Activated naive CD4-positive, alpha-beta T cell treated with anti-CD3 and anti-CD28 coated beads, Interleukin-2, amount 50 U/mL, for 24 hours (primary cell): Measurements from ENCODE around the gene VPS4A.
A peak's percentile ranks its signal among the peaks of the same experiment; 100 is the strongest.
"Not testable (repeated sequence)": the region's sequence is repeated elsewhere in the genome, so short reads cannot be mapped to it uniquely, and the experiment has no call there.

Experiments
- H3K27ac Mint-ChIP-seq: one replicate; pipeline ENCODE4 v1.8.0; 2021; ENCODE audit warnings: mild to moderate bottlenecking, mixed read lengths
- H3K27me3 Mint-ChIP-seq: one replicate; pipeline ENCODE4 v1.8.0; 2021; ENCODE audit warnings: mixed read lengths
- H3K36me3 Mint-ChIP-seq: one replicate; pipeline ENCODE4 v1.8.0; 2021; ENCODE audit warnings: mixed read lengths
- H3K4me1 Mint-ChIP-seq: one replicate; pipeline ENCODE4 v1.8.0; 2021; ENCODE audit warnings: mixed read lengths
- H3K4me3 Mint-ChIP-seq: one replicate; pipeline ENCODE4 v1.8.0; 2021; ENCODE audit warnings: mild to moderate bottlenecking, mixed read lengths
- H3K9me3 Mint-ChIP-seq: one replicate; pipeline ENCODE4 v1.8.0; 2021; ENCODE audit warnings: mixed read lengths

The VPS4A gene

GRCh38 chr16:69296771-69297170, 14.4 kb upstream of the VPS4A start:
- not testable (repeated sequence) for H3K9me3 Mint-ChIP-seq, H3K4me1 Mint-ChIP-seq, H3K27ac Mint-ChIP-seq, H3K4me3 Mint-ChIP-seq, H3K27me3 Mint-ChIP-seq, H3K36me3 Mint-ChIP-seq

- Mint-ChIP-seq H3K27ac (no peak overlapping the region), H3K4me1 (no peaks in the 10 kb centered on the region), H3K9me3 (no peaks in the 10 kb centered on the region), H3K4me3 (no peak overlapping the region), H3K36me3 (peaks cover 3% of the 10 kb centered on the region), H3K27me3 (no peaks in the 10 kb centered on the region)
Observed at GRCh38 chr16:69298261-69298660, 12.9 kb upstream of the VPS4A start.

- H3K27ac Mint-ChIP-seq: no peak overlapping the region
- no peaks in the 10 kb centered on the region for H3K27me3 Mint-ChIP-seq
- H3K4me3 Mint-ChIP-seq: no peak overlapping the region
- no peaks in the 10 kb centered on the region for H3K9me3 Mint-ChIP-seq
- peaks cover 3% of the 10 kb centered on the region for H3K36me3 Mint-ChIP-seq
- H3K4me1 Mint-ChIP-seq: no peaks in the 10 kb centered on the region
Observed at GRCh38 chr16:69301187-69301586, 10.0 kb upstream of the VPS4A start.

GRCh38 chr16:69301861-69302260, 9.3 kb upstream of the VPS4A start:
- H3K4me3 Mint-ChIP-seq: no peak overlapping the region
- H3K4me1 Mint-ChIP-seq: no peaks in the 10 kb centered on the region
- H3K9me3 Mint-ChIP-seq: no peaks in the 10 kb centered on the region
- H3K36me3 Mint-ChIP-seq: peaks cover 3% of the 10 kb centered on the region
- H3K27me3 Mint-ChIP-seq: no peaks in the 10 kb centered on the region
- H3K27ac Mint-ChIP-seq: no peak overlapping the region

GRCh38 chr16:69302301-69302700, 8.8 kb upstream of the VPS4A start:
- Mint-ChIP-seq H3K4me3 (no peak overlapping the region), H3K36me3 (peaks cover 3% of the 10 kb centered on the region), H3K4me1 (no peaks in the 10 kb centered on the region), H3K9me3 (no peaks in the 10 kb centered on the region), H3K27me3 (no peaks in the 10 kb centered on the region), H3K27ac (no peak overlapping the region)

- Mint-ChIP-seq H3K4me1 (peaks cover 7% of the 10 kb centered on the region), H3K27ac (no peak overlapping the region), H3K4me3 (no peak overlapping the region), H3K27me3 (no peaks in the 10 kb centered on the region), H3K9me3 (no peaks in the 10 kb centered on the region), H3K36me3 (no peaks in the 10 kb centered on the region)
Observed at GRCh38 chr16:69306031-69306430, 5.1 kb upstream of the VPS4A start.

- Mint-ChIP-seq H3K4me3 (no peak overlapping the region), H3K27me3 (no peaks in the 10 kb centered on the region), H3K4me1 (peaks cover 10% of the 10 kb centered on the region), H3K9me3 (no peaks in the 10 kb centered on the region), H3K36me3 (no peaks in the 10 kb centered on the region), H3K27ac (no peak overlapping the region)
Observed at GRCh38 chr16:69307091-69307490, 4.1 kb upstream of the VPS4A start.

- Mint-ChIP-seq H3K9me3 (no peaks in the 10 kb centered on the region), H3K36me3 (no peaks in the 10 kb centered on the region), H3K27me3 (no peaks in the 10 kb centered on the region), H3K27ac (no peak overlapping the region), H3K4me3 (no peak overlapping the region), H3K4me1 (peaks cover 13% of the 10 kb centered on the region)
Observed at GRCh38 chr16:69307856-69308255, 3.3 kb upstream of the VPS4A start.

- Mint-ChIP-seq H3K4me1 (peaks cover 26% of the 10 kb centered on the region), H3K27me3 (no peaks in the 10 kb centered on the region), H3K4me3 (no peak overlapping the region), H3K9me3 (no peaks in the 10 kb centered on the region), H3K27ac (no peak overlapping the region), H3K36me3 (peaks cover 5% of the 10 kb centered on the region)
Observed at GRCh38 chr16:69309316-69309715, 1.8 kb upstream of the VPS4A start.

GRCh38 chr16:69311533-69312387, 610 bp downstream of the VPS4A start:
- Mint-ChIP-seq H3K9me3 (no peaks in the 10 kb centered on the region), H3K4me1 (peaks cover 30% of the 10 kb centered on the region), H3K27ac (peak overlapping the region; percentile 100), H3K36me3 (peaks cover 6% of the 10 kb centered on the region), H3K27me3 (no peaks in the 10 kb centered on the region), H3K4me3 (peak overlapping the region; percentile 99)

GRCh38 chr16:69313469-69313868, 2.3 kb downstream of the VPS4A start:
- no peaks in the 10 kb centered on the region for H3K27me3 Mint-ChIP-seq
- peaks cover 30% of the 10 kb centered on the region for H3K4me1 Mint-ChIP-seq
- peak overlapping the region; percentile 82 for H3K4me3 Mint-ChIP-seq
- H3K36me3 Mint-ChIP-seq: peaks cover 6% of the 10 kb centered on the region
- H3K27ac Mint-ChIP-seq: peak overlapping the region; percentile 87
- H3K9me3 Mint-ChIP-seq: no peaks in the 10 kb centered on the region

- H3K36me3 Mint-ChIP-seq: peaks cover 8% of the 10 kb centered on the region
- H3K4me1 Mint-ChIP-seq: peaks cover 30% of the 10 kb centered on the region
- no peaks in the 10 kb centered on the region for H3K9me3 Mint-ChIP-seq
- H3K27me3 Mint-ChIP-seq: no peaks in the 10 kb centered on the region
- H3K4me3 Mint-ChIP-seq: no peak overlapping the region
- H3K27ac Mint-ChIP-seq: no peak overlapping the region
Observed at GRCh38 chr16:69314534-69314933, 3.4 kb downstream of the VPS4A start.

- Mint-ChIP-seq H3K36me3 (peaks cover 11% of the 10 kb centered on the region), H3K27ac (no peak overlapping the region), H3K4me1 (peaks cover 26% of the 10 kb centered on the region), H3K9me3 (no peaks in the 10 kb centered on the region), H3K4me3 (no peak overlapping the region), H3K27me3 (no peaks in the 10 kb centered on the region)
Observed at GRCh38 chr16:69315486-69316311, 4.5 kb downstream of the VPS4A start.

- no peaks in the 10 kb centered on the region for H3K9me3 Mint-ChIP-seq
- H3K4me1 Mint-ChIP-seq: peaks cover 26% of the 10 kb centered on the region
- H3K4me3 Mint-ChIP-seq: no peak overlapping the region
- H3K27me3 Mint-ChIP-seq: no peaks in the 10 kb centered on the region
- H3K36me3 Mint-ChIP-seq: peaks cover 14% of the 10 kb centered on the region
- H3K27ac Mint-ChIP-seq: no peak overlapping the region
Observed at GRCh38 chr16:69316595-69317034, 5.5 kb downstream of the VPS4A start.

- no peak overlapping the region for H3K4me3 Mint-ChIP-seq
- H3K27me3 Mint-ChIP-seq: no peaks in the 10 kb centered on the region
- no peaks in the 10 kb centered on the region for H3K9me3 Mint-ChIP-seq
- H3K27ac Mint-ChIP-seq: no peak overlapping the region
- H3K4me1 Mint-ChIP-seq: peaks cover 20% of the 10 kb centered on the region
- peaks cover 14% of the 10 kb centered on the region for H3K36me3 Mint-ChIP-seq
Observed at GRCh38 chr16:69318177-69318910, 7.2 kb downstream of the VPS4A start.
